MCF 10A (cell line): ENCODE data around the gene HDAC3. TPM values are rescaled to one million over a fixed set of nuclear protein-coding genes. Genes with fewer than 3 reads are reported as not detected.

Experiments
- BruUV-seq: library from RNA; stranded (reverse); fragments of 400-500 nt; replicated peaks from 2 replicates; lab custom pipeline; 2021; lab: Mats Ljungman, UMichigan
- CTCF ChIA-PET: fragments of 300-600 bp; sonication (Branson Sonifier 250); formaldehyde crosslinking; extraction: SDS; loops from one replicate; lab custom pipeline; 2021; ENCODE audit warnings: antibody characterized with exemption, inconsistent platforms; lab: Yijun Ruan, JAX
- POLR2A ChIA-PET: fragments of 300-600, 350-650 bp; sonication (Branson Sonifier 250); formaldehyde crosslinking; extraction: SDS; loops from one replicate; lab custom pipeline; 2020; ENCODE audit warnings: antibody characterized with exemption, inconsistent platforms; lab: Yijun Ruan, JAX
- DNase-seq: peaks from one replicate; pipeline ENCODE4 v3.0.0-alpha.2; 2018; ENCODE audit not compliant: unreplicated experiment
- H3K27ac Mint-ChIP-seq: one replicate; pipeline ENCODE4 v1.8.0; 2022; ENCODE audit warnings: mild to moderate bottlenecking, low read depth, mixed read lengths; ENCODE audit not compliant: unreplicated experiment
- H3K27me3 Mint-ChIP-seq: one replicate; pipeline ENCODE4 v1.8.0; 2022; ENCODE audit warnings: mixed read lengths; ENCODE audit not compliant: insufficient read depth, unreplicated experiment
- H3K36me3 Mint-ChIP-seq: one replicate; pipeline ENCODE4 v1.8.0; 2022; ENCODE audit warnings: mild to moderate bottlenecking, moderate library complexity, mixed read lengths; ENCODE audit not compliant: insufficient read depth, unreplicated experiment
- H3K4me1 Mint-ChIP-seq: one replicate; pipeline ENCODE4 v1.8.0; 2022; ENCODE audit warnings: mixed read lengths; ENCODE audit not compliant: insufficient read depth, unreplicated experiment
- H3K4me3 Mint-ChIP-seq: one replicate; pipeline ENCODE4 v1.8.0; 2022; ENCODE audit warnings: mild to moderate bottlenecking, moderate library complexity, mixed read lengths; ENCODE audit not compliant: unreplicated experiment
- H3K9me3 Mint-ChIP-seq: one replicate; pipeline ENCODE4 v1.8.0; 2022; ENCODE audit warnings: mixed read lengths; ENCODE audit not compliant: unreplicated experiment
- intact Hi-C: fragments of 100-400 bp; cut with micrococcal nuclease; formaldehyde crosslinking; loops from 2 replicates; pipeline ENCODE4 v1.14.1; 2022
- total RNA-seq: library from RNA; stranded (reverse); gene quantifications from 2 replicates; pipeline ENCODE4 v1.2.3, GENCODE V29; 2022
- TF ChIP-seq, protein P1 (sequence below): fragments of 200-600 bp; IDR thresholded peaks from one replicate; pipeline ENCODE4 v1.8.0; 2022; ENCODE audit warnings: antibody characterized with exemption, mild to moderate bottlenecking; ENCODE audit not compliant: unreplicated experiment

The HDAC3 gene
- total RNA-seq, 1 experiment from 2014 or later, result 83.5 TPM

DNA sequence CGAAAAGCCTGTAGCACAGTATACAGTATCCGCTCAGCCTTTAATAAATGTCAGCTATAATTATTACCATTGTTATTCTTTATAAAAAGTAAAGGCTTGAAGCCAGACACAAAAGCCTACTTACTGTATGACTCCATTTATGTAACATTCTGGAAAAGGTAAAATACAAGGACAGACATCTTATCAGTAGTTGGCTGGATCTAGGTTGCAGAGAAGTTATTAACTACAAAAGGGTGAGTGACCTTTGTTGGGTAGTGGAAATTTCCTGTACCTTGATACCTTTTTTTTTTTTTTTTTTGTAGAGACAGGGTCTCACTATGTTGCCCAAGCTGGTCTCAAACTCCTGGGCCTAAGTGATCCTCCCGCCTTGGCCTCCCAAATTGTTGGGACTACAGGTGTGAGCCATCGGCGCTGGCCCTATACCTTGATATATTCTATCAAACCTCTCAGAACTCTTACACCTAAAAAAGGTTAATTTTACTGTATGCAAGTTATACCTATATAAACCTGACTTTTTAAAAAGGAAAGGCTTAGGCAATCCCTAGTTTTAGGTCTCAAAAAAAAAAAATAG, 6.0 kb downstream of the HDAC3 start:
- CTCF ChIA-PET, result interaction anchor here (0.6 to 11.6 kb wide), 10 partner anchors 8 to 719 kb away, joined by 3 to 213 read pairs (median 4); partner anchors contain the start of gene DIAPH1
- intact Hi-C loops, result no loop called here
- peaks cover 67% of the 10 kb centered on the region for H3K36me3 Mint-ChIP-seq

DNA sequence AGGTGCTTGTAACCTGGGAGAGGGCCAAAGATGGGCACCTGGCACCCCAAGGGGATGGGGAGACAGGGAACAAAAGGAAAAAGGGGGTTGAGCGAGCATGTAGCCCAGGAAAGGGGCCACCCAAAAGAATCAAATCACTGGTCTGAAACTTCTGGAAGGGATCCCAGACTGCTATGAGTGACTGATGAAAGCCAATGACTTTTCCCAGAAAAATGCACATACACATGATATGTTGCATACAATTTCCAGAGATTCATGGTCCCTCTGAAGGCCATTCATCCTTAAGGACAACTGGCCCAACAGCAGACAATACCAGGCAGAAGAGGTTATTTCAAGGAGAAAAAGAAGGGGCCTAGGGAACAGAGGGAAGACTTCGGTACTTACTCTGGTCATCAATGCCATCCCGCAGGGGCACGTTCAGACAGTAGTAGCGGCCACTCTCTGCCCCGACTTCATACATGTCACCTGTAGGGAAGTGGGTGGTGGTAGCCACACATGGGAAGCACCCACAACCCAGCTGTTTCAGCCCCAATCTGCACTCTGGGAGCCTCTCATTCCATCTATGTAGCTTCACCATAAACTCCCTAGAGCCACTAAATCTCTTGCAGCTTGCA, 8.4 kb downstream of the HDAC3 start:
- intact Hi-C loops, result no loop called here
- no peak overlapping the region for H3K4me3 Mint-ChIP-seq
- H3K36me3 Mint-ChIP-seq, result peaks cover 73% of the 10 kb centered on the region
- BruUV-seq, result no TSS peak
- ChIA-PET CTCF (interaction anchor here (0.6 to 17.3 kb wide), 6 partner anchors 6 to 241 kb away, joined by 3 to 465 read pairs (median 6); partner anchors contain the start of gene DIAPH1), POLR2A (interaction anchor here (13.3 to 15.9 kb wide), 2 partner anchors 5 to 8 kb away, joined by 349 read pairs; partner anchors contain the start of genes DIAPH1, HDAC3 and RELL2)
- H3K9me3 Mint-ChIP-seq, result no peaks in the 10 kb centered on the region
- TF ChIP-seq, protein P1, sequence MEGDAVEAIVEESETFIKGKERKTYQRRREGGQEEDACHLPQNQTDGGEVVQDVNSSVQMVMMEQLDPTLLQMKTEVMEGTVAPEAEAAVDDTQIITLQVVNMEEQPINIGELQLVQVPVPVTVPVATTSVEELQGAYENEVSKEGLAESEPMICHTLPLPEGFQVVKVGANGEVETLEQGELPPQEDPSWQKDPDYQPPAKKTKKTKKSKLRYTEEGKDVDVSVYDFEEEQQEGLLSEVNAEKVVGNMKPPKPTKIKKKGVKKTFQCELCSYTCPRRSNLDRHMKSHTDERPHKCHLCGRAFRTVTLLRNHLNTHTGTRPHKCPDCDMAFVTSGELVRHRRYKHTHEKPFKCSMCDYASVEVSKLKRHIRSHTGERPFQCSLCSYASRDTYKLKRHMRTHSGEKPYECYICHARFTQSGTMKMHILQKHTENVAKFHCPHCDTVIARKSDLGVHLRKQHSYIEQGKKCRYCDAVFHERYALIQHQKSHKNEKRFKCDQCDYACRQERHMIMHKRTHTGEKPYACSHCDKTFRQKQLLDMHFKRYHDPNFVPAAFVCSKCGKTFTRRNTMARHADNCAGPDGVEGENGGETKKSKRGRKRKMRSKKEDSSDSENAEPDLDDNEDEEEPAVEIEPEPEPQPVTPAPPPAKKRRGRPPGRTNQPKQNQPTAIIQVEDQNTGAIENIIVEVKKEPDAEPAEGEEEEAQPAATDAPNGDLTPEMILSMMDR, result no peak
- H3K27me3 Mint-ChIP-seq, result no peaks in the 10 kb centered on the region
- no peak for DNase-seq
- no peaks in the 10 kb centered on the region for H3K4me1 Mint-ChIP-seq
- H3K27ac Mint-ChIP-seq, result no peak overlapping the region

More for the DNA sequence above, 6.0 kb downstream of the HDAC3 start:
- peaks cover 17% of the 10 kb centered on the region for H3K4me1 Mint-ChIP-seq
- POLR2A ChIA-PET, result interaction anchor here (0.7 to 13.3 kb wide), 4 partner anchors 10 to 383 kb away, joined by 3 to 349 read pairs (median 8); partner anchors contain the start of genes DIAPH1 and RNF14
- no peaks in the 10 kb centered on the region for H3K27me3 Mint-ChIP-seq
- DNase-seq, result no peak
- BruUV-seq, result no TSS peak
- no peak overlapping the region for H3K27ac Mint-ChIP-seq
- no peaks in the 10 kb centered on the region for H3K9me3 Mint-ChIP-seq
- TF ChIP-seq, protein P1, result no peak
- no peak overlapping the region for H3K4me3 Mint-ChIP-seq

DNA sequence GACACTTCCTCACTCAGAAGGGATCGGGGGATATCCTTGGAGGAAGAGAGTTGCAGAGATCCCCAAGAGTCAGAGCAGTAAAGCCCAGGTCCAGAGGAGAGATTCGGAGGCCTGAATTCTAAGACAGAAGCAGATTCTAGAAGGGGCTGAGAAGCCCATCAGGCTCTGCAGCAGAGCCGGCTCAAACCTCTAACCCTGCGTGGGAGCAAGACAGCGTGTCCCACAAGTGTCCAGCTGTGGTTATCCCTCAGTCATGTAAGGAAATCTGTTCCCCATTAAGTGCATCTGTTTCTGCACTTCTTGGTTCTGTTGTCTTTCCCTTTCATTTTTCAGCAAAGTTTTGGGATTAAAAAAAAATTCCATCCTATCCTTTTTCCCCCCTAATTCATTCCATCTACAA, 13.0 kb downstream of the HDAC3 start:
- TF ChIP-seq, protein P1, result no peak
- intact Hi-C loops, result no loop called here
- ChIA-PET CTCF (interaction anchor here (0.6 to 17.3 kb wide), 5 partner anchors 9 to 366 kb away, joined by 3 to 465 read pairs (median 7); partner anchors contain the start of genes HDAC3 and RELL2), POLR2A (interaction anchor here (1.7 to 15.9 kb wide), 2 partner anchors 10 to 31 kb away, joined by 7 to 349 read pairs; partner anchors contain the start of genes HDAC3 and RELL2)
- Mint-ChIP-seq H3K4me3 (no peak overlapping the region), H3K27me3 (no peaks in the 10 kb centered on the region), H3K4me1 (no peaks in the 10 kb centered on the region), H3K36me3 (peaks cover 87% of the 10 kb centered on the region), H3K27ac (no peak overlapping the region), H3K9me3 (no peaks in the 10 kb centered on the region)
- no TSS peak for BruUV-seq
- DNase-seq, result no peak

DNA sequence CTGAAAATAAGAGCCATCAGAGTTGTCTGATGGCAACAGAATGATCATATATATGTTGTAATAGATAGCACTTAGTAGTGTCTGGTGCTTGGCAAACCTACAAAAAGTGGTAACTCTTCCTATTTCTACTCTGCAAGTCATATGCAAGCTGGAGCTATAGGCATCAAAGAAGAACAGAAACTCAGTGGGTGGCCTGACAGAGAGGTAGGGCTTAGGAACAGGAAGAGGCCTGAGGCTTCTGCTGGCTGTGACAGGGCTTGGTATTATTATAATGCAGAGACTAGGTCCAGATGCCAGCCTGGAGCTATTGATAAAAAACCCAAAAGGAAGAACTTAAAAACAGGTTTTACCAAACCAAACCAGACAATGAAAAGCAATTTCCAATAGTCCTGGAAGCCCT, 13.5 kb downstream of the HDAC3 start:
- CTCF ChIA-PET, result interaction anchor here (0.7 to 17.3 kb wide), 6 partner anchors 9 to 368 kb away, joined by 3 to 465 read pairs (median 6); partner anchors contain the start of genes HDAC3 and RELL2
- no peak for DNase-seq
- intact Hi-C loops, result no loop called here

More for the DNA sequence above, 13.5 kb downstream of the HDAC3 start:
- POLR2A ChIA-PET, result interaction anchor here (0.6 to 15.9 kb wide), 4 partner anchors 10 to 485 kb away, joined by 3 to 349 read pairs (median 6); partner anchors contain the start of genes HDAC3, NDFIP1 and RELL2
- TF ChIP-seq, protein P1, result no peak
- Mint-ChIP-seq H3K9me3 (no peaks in the 10 kb centered on the region), H3K36me3 (peaks cover 86% of the 10 kb centered on the region), H3K4me3 (no peak overlapping the region), H3K4me1 (no peaks in the 10 kb centered on the region), H3K27me3 (no peaks in the 10 kb centered on the region), H3K27ac (no peak overlapping the region)
- no TSS peak for BruUV-seq
